GM18517 (cell line): ENCODE data around the gene CRB1.

ENCODE experiments used
- ATAC-seq: cut with Tn5 transposase; IDR thresholded peaks from one replicate; pipeline ENCODE4 v1.9.1; 2021; ENCODE audit warnings: mild to moderate bottlenecking, moderate library complexity; ENCODE audit not compliant: unreplicated experiment

The CRB1 gene

DNA sequence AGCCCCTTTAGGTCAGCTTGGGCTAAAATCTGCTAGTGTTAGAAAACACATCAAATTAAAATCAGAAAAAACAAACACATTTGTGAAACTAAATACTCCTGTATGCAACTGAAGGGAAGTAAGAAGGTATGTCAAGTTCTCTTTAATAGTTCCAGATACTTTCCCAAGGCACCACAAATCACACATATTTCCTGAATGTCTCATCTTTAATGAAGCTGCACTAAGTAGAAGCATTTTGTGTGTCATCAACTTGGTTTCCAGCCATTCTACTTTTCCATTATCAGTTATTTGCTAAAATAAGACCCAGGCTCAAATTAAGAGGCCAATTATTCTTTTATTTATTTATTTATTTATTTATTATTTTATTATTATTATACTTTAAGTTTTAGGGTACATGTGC lies 34.7 kb downstream of the CRB1 start:
- no peak for ATAC-seq

DNA sequence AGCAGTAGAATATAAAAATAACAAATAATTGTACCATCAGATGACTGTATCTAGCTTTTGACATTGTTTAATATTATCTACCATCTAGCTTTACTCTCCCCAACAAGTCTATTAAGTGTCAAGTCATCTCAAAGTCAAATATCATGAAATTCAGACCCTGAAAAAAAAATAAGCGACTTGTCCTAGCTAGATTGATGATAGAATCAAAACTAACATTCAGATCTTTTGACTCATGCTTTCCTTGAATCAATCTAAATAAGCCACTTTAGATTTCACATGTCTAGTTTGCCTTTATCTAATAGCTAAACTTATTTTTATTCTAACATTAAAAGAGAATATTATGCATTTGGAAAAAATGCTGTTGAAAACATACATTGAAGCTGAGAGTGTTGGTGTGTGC lies 35.4 kb downstream of the CRB1 start:
- no peak for ATAC-seq

GRCh38 chr1:197304638-197305200 lies 36.7 kb downstream of the CRB1 start:
- ATAC-seq: no peak

- no peak for ATAC-seq
These were observed 37.9 kb downstream of the CRB1 start for GRCh38 chr1:197305925-197306324.

DNA sequence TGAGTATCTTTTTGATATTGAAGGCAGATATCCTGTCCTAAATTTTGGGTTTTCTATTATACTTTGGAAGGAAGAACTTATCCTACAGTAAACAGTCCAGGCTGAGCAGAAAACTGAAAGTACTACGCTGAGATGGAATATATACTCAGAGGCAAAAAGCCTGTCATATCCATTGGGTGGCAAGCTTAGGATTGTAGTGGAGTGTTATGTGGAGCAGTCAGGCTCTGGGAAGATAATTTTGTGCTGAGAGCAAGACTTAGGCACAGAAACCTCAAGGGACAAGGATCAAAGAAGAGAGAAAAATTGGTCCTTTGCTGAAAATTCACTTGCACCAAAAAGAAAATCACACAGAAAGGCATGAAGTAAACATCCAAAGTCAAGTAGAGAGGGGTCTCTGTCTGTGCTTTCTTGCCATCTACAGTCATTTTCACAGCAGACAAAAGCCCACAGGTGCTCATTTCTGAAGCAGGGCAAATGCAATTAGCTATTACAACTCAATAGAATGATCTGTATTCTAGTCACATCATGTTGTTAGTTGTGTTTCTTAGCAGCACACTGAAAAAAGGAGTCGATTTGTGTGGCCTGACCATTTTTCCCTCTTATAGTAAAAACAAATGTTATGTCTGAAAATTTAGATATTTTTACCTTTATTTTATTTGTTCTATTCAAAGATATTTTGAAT lies 38.5 kb downstream of the CRB1 start:
- no peak for ATAC-seq

GRCh38 chr1:197307136-197307535 lies 39.1 kb downstream of the CRB1 start:
- ATAC-seq: no peak

DNA sequence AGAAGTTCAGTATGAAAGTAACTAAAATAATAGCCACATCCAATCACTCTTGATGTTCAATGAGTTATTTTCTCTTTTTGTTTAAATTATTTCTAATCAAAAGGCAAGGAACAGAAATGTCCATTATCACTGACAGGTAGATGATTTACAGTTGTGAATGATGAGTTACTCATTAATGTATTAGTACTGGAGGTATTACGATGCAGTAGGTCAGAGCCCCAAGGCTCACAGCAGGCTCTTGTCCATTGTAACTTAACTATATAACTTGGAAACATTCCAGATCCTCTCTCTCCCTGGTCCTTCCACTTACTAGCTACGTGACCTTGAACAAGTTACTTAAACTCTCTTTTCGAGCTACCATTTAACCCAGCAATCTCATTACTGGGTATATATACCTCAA lies 39.5 kb downstream of the CRB1 start:
- no peak for ATAC-seq

GRCh38 chr1:197311081-197311480 lies 43.0 kb downstream of the CRB1 start:
- ATAC-seq: no peak

DNA sequence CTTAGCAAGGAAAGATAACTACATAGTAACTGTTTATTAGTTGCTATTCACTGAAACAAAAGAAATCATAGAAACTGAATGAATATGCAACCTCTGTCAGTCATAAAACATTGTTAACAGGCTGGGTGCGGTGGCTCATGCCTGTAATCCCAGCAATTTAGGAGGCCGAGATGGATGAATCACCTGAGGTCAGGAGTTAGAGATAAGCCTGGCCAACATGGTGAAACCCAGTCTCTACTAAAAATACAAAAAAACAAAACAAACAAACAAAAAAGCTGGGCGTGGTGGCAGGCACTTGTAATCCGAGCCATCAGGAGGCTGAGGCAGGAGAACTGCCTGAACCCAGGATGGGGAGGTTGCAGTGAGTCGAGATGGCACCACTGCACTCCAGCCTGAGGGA lies 44.1 kb downstream of the CRB1 start:
- ATAC-seq: no peak

DNA sequence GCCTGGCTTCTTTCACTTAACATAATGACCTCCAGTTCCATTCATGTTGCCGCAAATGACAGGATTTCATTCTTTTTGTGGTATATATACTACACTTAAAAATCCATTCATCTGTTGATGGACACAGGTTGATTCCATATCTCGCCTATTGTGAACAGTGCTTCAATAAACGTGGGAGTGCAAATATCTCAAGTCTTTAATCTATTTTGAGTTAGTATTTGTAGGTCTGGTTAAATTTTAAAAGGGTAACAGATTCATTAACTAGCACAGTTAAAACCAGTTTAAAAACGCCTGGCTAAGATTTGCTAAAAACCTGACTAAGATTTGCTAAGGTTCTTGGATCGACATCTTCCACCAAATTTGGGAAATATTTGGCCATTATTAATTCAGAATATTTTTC lies 45.7 kb downstream of the CRB1 start:
- no peak for ATAC-seq

- no peak for ATAC-seq
These were observed 46.6 kb downstream of the CRB1 start for GRCh38 chr1:197314682-197315081.

- ATAC-seq: no peak
These were observed 51.6 kb downstream of the CRB1 start for GRCh38 chr1:197319631-197320030.

GRCh38 chr1:197320991-197321531 lies 53.0 kb downstream of the CRB1 start:
- ATAC-seq: no peak

GRCh38 chr1:197321811-197322210 lies 53.8 kb downstream of the CRB1 start:
- ATAC-seq: no peak

DNA sequence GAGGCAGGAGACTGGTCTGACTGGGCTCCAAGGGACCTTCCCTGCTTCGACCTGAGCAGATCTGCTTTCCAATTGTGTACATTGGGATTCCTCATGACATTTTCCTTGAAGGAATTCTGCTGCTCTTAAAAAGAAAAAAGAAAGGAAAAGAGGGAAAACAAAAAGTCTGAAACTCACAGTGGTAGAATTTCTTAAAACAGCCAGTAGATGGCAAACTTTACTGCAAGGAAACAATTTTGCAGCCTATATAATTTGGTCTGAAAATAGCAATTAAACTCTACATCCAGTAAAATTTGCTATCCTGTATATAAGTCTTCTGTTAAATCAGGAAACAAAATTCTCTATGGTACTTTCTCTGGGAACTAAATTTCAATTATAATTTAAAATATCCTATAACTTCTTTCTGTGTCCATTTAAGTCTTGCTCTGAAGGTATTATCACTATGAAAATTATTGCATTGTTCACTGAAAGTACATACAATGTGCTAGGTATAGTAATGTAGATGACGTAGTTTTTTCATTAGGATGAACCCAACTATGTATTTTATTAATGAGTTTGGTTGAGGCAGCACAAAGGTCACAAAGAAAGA lies 59.8 kb downstream of the CRB1 start:
- ATAC-seq: no peak

GRCh38 chr1:197330213-197330612 lies 62.2 kb downstream of the CRB1 start:
- no peak for ATAC-seq

DNA sequence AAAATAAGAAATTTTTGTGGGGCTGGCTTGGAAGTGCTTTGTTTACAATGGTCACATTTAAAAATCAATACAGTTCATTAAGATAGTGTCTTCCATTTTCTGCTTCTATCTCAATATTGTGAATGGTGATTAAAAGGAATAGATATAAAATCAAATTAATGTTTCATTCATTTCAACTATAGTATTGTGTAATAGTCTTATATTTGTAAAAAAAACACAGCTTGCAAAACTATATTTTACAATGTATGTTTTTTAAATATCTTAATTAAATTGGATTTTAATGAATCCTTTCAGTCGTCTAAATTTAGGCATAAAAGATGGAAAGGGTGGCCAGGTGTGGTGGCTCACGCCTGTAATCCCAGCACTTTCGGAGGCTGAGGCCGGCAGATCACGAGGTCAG lies 63.5 kb downstream of the CRB1 start:
- ATAC-seq: no peak

- ATAC-seq: no peak
These were observed 65.0 kb downstream of the CRB1 start for GRCh38 chr1:197333041-197333440.

DNA sequence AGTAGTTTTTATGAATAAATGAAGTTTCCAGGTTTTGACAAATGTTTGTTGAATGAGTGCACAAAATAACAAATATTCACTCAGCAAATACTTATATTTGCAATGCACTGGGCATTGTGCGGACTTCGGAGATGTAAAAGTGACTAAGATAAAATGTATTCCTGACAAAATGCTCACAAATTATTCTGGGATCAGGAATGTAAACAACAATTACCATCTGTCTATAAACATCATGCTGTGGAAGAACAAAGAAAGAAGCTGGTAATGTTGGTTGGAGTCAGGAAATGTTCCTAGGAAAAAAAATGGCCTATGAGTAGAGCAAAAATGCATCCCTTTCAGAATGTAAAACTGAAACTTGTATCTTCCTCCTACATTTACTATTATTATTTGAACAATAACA lies 68.5 kb downstream of the CRB1 start:
- no peak for ATAC-seq

DNA sequence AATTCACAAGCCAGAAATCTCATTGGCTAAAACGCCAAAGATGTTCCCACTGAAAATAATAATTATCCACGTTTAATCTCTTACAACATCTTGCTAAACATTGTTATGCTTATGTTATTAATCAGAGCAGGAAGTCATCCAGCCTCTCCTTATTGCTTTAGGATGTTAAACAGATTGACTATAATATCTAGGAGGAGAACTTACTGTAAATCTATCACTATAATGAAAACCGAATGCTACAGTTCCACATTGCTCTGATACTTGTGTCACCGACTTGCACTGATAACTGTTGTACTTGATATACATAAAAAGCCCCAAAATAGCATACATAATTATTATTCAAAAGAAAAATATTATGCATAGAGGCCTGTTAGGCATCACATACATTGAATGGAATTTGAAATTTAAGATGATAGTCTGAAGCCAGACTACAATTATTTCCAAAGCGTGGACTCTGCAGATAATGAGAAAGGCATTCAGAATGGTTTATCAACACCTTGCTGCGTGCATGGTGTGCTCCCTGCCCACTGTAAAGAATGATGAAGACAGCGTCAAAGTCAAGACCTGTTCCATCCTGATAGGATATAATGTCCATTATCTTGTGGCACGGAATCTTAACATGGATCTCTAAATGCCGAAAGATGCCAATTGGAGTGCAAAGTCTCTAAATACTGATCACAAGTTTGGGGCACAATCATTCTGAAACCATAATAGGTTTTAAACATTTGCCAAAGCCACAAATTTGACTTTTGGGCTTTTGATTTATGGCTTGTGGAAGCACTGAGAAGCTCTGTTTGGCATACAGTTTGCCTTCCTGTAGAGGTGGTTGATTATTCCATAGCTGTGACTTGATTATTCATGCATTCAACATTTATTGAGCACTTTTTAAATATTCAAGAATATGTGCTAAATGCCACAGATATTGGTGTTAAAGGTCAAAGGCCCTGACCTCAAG lies 71.3 kb downstream of the CRB1 start:
- ATAC-seq: no peak

- ATAC-seq: no peak
These were observed 73.6 kb downstream of the CRB1 start for GRCh38 chr1:197341626-197342025.
